Kidney glomerular epithelial cell (primary cell): Measurements from ENCODE around the gene PLCB3.

Experiments
- DNase-seq: peaks from one replicate; lab custom pipeline; 2025; lab: John Stamatoyannopoulos, UW

Gene PLCB3

DNA sequence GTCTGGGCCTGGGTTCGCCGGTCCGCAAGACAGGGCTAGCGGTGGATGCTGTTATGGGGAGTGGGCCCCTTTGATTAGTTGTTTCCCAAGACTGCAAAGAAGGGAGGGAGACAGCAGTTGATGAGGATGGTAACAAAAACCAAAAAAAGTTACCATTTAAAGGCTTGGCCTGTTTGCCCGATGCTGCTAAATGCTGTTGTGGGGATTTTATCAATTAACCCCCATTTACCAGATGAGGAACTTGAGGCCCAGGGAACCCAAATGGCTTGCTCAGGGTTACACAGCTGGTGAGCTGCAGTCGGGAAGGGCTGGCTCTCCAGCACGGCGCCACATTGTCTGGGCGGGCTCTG is 28.7 kb upstream of the PLCB3 start:
- no peak for DNase-seq

DNA sequence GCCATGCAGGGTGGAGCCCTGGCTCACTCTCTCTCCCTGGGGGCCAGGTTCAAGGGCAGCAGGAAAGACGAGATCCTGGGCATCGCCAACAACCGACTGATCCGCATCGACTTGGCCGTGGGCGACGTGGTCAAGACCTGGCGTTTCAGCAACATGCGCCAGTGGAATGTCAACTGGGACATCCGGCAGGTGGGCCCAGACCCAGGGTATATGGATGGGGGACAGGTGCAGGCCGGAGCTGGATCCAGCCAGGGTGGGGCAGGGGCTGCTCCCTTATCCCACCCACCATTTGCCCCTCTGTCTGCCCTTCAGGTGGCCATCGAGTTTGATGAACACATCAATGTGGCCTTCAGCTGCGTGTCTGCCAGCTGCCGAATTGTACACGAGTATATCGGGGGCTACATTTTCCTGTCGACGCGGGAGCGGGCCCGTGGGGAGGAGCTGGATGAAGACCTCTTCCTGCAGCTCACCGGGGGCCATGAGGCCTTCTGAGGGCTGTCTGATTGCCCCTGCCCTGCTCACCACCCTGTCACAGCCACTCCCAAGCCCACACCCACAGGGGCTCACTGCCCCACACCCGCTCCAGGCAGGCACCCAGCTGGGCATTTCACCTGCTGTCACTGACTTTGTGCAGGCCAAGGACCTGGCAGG is 28.2 kb upstream of the PLCB3 start:
- DNase-seq, result no peak

DNA sequence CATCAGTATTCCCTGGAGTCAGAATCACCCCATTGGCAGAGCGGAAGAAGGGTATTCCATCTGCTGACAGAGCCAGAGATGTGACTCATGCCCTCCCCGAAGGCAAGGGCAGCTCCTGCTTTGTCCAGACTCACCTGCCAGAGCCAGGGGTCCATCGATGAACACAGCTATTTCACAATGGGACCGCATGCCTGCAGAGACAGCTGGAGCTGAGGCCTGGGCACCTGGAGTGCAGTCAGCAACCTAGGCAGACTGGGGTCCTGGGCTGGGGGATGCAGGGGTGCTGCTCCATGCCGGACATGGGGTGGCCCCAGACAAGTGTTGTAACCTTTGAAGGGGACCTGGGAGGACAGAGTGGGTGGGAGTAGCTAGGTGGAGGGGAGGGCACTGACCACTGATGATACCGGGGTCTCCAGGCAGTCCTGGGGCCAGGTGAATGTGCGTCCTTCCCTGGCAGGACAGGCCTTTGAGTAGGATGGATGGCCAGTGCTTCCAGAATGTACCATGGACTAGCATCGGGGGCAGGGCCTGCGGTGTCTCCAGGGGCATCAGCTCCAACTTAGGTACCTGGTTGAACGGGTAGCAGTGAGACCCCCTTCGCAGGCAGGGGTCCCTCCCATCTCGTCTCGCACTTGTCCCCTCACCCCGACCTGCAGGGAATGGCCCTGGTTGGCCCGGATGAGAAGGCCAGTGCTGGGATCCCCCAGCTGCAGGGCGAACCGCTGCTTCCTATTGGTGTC is 27.0 kb upstream of the PLCB3 start:
- DNase-seq, result no peak

DNA sequence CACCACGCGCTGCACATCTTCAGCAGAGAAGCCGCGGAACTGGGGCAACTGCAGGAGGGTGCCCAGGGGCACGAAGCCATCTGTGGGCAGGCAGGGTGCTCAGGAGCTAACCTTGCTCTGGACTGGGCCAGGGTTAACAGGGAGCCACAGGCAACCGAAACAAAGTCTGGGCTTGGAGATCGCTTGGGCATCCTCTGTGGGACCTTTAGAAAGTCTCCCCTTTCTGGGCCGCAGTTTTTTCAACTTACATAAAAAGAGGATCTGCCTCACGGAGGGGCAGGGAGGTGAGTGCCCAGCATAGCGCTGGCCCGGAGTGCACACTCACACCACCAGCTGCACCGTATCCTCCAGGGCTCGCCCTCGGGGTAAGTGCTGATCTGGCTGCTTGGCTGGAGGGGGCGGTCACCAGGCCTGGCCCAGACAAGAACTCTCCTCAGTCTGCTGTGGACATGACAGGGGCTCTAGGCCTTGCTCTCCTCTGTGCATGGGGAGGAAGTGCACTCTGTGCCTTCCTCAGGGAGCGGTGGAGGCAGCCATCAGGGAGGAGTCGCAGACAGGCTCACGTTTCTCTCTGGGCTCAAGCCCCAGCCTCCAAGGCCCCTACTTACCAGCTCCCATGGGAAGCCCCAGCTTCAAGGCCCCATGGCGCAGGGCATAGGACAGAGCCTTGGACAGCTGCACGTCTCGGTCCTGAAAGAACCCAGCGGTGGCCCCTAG is 26.3 kb upstream of the PLCB3 start:
- no peak for DNase-seq

DNA sequence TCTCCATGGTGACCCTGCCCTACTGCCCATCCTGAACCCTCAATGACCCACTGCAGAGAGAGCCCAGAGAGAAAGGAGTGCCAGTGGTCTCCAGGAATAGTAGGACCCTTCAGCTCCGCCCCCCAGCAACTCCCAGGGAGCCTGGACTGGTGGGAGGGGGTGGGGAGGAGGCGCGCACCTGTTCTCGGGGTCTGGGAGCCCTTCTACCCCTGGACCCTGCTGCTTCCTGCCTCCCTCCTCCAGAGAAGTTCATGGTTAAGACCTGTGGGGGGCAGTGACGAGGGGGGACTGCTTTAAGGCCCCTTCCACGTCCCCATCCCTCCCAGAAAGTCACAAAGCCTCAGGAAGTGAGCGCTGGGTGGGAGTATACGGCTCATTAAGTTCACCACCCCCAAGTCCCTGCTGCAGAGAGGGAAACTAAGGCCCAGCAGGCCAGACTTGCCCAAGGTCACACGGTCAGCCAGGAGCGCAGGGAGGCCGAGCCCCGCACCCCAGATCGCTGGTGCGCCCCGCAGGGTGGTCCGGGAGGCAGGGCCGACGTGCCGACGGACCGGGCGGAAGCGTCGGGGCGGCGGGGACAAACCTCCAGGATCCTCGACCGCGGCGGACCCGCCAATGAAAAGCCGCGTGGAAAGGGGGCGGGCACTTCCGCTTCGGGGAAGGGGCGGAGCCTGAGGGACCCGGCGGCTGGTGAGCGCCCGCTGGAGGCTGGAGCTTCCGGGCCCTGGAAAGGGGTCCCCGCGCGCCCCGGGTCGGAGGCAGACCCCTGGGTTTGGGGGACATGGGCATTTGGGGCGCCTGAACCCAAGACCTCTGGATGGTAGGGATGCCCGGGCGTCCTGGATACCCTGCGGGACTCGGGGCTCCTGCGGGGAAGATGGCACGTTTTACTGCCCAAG is 25.5 kb upstream of the PLCB3 start, which contains the start of the genes NUDT22 and TRPT1:
TSS of gene NUDT22 (plus strand) at position 667 of the 899 bp plus-strand sequence. CDS start 379 bp downstream, outside the sequence.
TSS of gene TRPT1 (minus strand) at position 579 of the 899 bp plus-strand sequence. CDS start at position 253, 326 bp downstream.
- peak; percentile 41 for DNase-seq

DNA sequence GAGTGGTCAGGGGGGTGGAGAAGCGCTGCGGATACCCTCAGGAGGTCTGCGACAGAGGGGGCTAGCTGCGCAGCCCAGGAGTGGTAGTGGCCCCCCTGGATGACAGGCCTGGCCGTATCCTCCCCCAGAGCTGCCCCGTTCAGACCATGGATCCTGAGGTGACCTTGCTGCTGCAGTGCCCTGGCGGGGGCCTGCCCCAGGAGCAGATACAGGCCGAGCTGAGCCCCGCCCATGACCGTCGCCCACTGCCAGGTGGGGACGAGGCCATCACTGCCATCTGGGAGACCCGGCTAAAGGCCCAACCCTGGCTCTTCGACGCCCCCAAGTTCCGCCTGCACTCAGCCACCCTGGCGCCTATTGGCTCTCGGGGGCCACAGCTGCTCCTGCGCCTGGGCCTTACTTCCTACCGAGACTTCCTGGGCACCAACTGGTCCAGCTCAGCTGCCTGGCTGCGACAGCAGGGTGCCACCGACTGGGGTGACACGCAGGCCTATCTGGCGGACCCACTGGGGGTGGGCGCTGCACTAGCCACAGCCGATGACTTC is 24.8 kb upstream of the PLCB3 start:
- no peak for DNase-seq

DNA sequence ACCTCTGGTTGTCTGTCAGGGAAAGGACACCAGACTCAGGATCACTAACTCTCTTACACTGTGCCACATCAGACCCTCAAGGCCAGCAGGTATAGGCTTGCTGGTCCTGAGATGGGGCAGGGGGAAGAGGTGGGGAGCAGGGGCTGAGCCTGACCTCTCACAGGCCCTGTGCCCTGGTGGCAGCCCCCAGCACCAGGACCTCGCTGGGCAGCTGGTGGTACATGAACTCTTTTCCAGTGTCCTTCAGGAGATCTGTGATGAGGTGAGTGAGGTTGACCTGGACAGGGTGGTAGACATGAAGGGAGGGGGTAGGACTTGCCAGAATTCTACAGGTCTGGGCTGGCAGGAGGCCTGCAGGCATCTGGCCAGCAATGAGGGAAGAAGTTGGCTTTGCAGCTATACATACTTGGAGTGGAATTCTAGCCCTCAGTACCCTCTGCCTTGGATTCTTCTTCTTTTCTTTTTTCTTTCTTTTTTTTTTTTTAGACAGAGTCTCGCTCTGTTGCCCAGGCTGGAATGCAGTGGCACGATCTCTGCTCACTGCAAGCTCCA is 23.8 kb upstream of the PLCB3 start:
- no peak for DNase-seq

DNA sequence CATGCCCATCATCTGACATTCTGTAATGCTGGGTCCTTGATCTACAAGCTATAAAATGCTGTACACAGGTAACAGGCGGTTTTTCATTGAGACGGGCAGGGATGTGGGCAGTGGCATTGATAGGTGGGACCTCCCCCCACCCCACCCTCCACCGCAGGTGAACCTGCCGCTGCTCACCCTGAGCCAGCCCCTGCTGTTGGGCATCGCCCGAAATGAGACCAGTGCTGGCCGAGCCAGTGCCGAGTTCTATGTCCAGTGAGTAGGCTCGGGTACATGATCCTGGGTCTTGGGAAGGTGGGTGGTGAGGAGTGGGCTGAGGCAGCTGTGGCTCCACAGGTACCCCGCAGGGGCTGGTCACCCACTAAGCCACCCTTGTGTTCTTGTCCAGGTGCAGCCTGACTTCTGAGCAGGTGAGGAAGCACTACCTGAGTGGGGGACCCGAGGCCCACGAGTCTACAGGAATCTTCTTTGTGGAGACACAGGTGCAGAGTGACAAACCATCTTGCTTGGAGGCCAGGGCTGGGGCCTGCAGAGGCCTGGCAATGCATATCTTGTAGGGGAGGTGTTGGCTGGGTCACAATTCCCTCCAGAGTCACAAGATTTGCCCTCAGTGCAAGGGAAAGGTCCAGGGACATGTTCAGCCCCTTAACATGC is 22.1 kb upstream of the PLCB3 start:
- DNase-seq, result no peak

DNA sequence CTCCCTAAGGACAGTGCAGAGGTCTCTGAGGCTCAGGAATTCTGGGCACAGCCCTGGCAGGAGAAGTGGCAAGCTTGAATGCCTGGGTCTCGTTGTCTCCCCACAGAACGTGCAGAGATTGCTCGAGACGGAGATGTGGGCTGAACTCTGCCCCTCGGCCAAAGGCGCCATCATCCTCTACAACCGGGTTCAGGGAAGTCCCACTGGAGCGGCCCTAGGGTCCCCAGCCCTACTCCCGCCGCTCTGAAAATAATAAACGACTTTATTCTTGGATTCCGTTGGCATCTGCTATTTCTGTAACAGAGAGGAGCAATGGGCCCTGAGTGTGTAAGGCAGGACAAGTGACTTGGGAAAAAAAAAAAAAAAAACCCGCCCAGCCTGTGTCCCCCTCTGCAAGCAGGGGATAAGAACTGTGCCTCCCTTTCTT is 21.6 kb upstream of the PLCB3 start:
- no peak for DNase-seq

DNA sequence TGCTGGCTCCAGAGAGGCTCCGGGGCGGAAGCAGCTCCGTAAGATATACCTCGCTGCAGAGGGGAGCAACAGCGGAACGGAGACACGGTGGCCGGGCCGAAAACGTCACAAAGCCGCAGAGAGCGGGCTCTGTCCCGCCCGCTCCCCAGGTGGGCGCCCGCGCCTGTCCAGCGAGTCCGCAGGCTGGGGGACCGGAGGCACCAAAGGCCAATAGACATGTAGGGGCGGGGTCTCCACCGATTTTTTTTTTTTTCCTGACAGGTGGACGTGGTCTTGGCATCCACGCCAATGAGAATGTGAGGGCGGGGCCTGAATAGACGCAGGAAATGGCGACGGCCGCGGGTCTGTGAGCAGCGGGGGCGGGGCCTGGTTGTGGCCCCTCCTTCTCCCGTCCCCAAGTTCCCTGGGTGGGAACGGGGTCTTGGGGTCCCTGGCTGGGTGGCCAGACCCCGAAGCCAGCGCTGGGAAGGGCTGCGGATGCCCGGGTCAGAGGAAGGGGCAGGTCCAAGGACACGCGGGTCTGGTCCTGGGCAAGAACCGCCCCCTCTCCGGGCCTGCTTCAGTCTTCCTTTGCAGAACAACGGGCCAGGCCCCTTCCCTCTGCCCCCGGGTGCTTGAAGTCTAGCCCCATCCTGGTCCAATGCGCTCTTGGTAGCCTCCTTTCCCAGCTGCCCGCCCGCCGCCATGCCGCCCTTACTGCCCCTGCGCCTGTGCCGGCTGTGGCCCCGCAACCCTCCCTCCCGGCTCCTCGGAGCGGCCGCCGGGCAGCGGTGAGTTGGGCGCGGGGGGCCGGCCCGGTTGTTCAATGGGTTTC is 21.0 kb upstream of the PLCB3 start, which contains the start of gene DNAJC4:
TSS of gene DNAJC4 (plus strand) at position 378 of the 814 bp plus-strand sequence. CDS start at position 685, 307 bp downstream.
- DNase-seq, result peak; percentile 82

DNA sequence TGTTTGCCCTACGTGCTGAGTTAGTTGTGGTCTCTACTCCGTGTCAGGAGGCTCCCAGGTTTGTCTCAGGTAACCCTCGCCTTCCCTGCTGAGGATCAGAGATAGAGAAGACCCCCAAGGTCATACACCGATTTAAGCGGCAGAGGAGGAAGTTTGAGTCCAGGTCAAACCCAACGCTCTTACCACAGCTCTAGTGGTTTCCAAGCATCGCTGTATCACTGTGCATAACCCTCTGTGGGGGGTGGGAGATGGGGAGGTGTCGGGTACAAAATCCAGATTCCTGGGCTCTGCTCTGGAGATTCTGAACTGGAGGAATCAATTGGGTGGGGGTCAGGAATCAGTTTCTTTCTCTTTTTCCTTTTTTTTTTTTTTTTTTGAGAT is 20.4 kb upstream of the PLCB3 start:
- no peak for DNase-seq

DNA sequence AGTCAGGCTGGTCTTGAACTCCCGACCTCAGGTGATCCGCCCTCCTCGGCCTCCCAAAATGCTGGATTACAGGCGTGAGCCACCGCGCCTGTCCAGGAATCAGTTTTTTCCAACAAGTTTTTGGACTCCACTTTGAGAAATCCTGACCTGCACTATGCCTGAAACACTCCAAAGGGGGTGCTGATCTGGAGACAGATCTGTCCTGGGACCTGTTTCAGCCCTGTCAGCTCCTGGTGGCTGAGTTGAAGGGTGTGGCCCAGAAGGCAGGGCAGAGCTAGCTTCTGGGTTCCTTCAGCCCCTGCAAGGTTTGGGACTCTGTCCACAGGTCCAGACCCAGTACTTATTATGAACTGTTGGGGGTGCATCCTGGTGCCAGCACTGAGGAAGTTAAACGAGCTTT is 19.8 kb upstream of the PLCB3 start:
- DNase-seq, result no peak

DNA sequence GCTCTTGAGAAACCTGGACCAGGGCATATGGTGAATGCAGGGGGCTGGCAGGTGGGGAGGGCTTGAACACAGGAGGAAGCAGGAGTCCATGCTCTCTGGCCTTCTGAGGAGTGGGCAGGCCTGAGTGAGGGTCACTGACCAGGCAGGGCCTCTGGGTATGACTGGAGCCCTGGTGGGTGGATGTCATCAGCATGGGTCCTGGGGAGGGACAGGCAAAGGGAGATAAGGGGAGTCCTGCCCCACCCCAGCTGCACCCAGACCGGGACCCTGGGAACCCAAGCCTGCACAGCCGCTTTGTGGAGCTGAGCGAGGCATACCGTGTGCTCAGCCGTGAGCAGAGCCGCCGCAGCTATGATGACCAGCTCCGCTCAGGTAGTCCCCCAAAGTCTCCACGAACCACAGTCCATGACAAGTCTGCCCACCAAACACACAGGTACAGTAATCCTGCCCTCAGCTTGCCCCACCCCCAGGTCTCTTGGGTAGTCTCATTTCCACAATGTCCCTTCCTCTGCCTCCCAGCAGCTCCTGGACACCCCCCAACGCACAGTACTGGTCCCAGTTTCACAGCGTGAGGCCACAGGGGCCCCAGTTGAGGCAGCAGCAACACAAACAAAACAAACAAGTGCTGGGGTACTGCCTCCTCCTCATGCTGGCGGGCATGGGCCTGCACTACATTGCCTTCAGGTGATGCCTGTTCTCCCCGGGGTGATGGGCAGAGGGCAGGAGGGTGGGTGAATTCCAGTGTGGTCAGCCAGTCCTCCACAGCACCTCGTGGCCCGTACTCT is 19.0 kb upstream of the PLCB3 start:
- DNase-seq, result no peak

DNA sequence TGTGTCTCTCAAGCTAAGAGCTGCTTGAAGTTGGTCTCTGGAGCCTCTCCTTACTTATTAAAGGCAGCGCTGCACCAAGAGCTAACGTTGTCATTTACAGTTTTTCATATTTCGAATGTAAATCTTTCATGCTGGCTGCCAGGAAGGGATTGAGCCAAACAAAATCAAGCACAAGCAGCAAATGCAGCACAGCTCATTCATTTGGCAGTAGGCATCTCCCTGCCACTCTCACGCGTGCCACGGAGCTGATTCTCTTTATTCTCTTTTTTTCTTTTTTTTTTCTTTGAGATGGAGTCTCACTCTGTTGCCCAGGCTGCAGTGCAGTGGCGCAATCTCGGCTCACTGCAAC is 18.4 kb upstream of the PLCB3 start:
- DNase-seq, result no peak

DNA sequence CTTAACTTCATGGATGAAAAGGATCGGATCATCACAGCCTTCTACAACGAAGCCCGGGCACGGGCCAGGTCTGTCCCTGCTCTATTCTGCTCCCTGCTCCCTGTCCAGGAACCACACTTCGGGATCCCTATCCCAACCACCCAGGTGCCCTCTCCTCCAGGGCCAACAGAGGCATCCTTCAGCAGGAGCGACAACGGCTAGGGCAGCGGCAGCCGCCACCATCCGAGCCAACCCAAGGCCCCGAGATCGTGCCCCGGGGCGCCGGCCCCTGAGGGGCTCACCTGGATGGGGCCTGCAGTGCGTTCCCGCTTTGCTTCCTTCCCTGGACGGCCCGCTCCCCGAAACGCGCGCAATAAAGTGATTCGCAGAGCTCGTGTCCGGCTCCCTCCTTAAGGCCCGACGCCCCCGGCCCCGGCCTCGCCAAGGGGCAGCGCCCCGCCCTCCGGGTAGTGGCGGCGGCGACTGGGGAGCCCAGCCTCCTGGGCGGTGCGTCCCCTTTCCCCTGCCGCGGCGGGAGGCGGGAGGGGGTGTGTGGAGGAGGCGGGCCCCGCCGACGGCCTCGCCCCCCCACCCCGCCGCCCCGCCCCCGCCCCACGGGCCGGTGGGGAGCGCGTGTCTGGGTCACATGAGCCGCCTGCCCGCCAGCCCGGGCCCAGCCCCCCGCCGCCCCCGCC is 17.3 kb upstream of the PLCB3 start, which contains the start of gene VEGFB:
TSS of gene VEGFB (plus strand) at position 672 of the 674 bp plus-strand sequence. CDS start 250 bp downstream, outside the sequence.
- no peak for DNase-seq

DNA sequence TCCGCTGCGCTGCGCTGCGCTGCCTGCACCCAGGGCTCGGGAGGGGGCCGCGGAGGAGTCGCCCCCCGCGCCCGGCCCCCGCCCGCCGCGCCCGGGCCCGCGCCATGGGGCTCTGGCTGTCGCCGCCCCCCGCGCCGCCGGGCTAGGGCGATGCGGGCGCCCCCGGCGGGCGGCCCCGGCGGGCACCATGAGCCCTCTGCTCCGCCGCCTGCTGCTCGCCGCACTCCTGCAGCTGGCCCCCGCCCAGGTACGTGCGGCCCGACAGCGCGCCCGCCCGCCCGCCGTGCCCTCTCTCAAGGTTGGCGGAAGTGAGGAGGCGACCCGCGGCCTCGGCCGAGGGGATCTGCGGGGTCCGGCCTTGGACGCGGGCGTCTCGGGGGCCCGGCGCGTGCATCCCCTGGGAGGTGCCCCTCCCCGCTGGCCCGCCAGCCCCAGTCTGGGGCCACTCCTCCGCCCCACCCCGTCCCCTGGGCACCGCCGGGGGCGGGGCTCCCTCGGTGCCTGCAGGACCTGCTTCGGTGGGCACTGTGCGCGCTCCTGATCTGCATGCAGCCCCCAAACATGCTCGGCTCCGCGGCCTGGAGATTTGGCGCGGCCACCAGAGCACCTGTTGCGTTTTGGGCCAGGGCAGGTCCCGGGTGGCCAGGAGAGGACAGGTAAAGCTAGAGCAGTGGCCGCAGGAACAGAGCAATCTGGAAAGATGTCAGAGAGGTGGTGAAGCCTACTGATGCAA is 16.5 kb upstream of the PLCB3 start:
- DNase-seq, result no peak

DNA sequence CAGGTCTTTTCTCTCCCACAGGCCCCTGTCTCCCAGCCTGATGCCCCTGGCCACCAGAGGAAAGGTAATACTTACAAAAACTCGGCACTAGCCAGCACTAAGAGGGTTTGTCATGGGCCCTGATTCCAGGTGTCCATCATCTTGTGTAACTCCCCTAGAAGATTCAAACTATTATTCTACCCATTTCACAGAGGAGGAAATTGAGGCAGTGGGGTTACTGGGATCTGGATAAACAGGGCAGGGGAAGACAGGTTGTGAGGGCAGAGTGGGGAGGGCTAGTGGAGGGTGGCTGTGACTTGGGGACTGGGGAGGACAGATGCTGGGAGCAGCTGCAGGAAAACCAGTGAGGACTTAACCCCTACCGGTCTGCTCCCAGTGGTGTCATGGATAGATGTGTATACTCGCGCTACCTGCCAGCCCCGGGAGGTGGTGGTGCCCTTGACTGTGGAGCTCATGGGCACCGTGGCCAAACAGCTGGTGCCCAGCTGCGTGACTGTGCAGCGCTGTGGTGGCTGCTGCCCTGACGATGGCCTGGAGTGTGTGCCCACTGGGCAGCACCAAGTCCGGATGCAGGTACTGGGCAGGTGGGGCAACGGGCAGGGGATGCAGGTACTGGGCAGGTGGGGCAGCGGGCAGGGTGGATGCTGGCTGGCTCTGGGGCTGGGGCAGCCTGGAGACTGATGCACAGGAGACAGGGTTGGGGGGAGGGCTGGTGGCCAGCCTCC is 15.7 kb upstream of the PLCB3 start:
- DNase-seq, result no peak
